Measurements from ENCODE around the gene PLCG2. TPM values are rescaled to one million over a fixed set of nuclear protein-coding genes. Genes with fewer than 3 reads are reported as not detected.

PLCG2 gene
- total RNA-seq, 1 experiment from 2014 or later = 6.0 TPM

- Histone ChIP-seq H3K18ac (ENCODE audit: insufficient read length, low read depth, low read length) (no peak overlapping the region), H3T11ph (ENCODE audit: low read length) (no peak overlapping the region), H2AK5ac (ENCODE audit: insufficient read length, low read length) (no peak overlapping the region), H3K27me3 (ENCODE audit: insufficient read depth, low read length) (no peaks in the 10 kb centered on the region), H2BK12ac (ENCODE audit: insufficient read length, low read depth, low read length) (no peak overlapping the region), H3K79me2 (ENCODE audit: insufficient read depth, low read length) (no peaks in the 10 kb centered on the region), H4K20me1 (ENCODE audit: control insufficient read depth, insufficient read depth, insufficient read length) (no peaks in the 10 kb centered on the region), H3K56ac (ENCODE audit: insufficient read length, low read depth, low read length) (no peak overlapping the region), H2BK20ac (ENCODE audit: low read depth, low read length, poor library complexity, severe bottlenecking) (no peak overlapping the region), H4K91ac (ENCODE audit: insufficient read length, low read depth, low read length) (no peak overlapping the region), H3K9me3 (ENCODE audit: control insufficient read depth, low read depth, low read length) (no peaks in the 10 kb centered on the region), H3K4me1 (ENCODE audit: insufficient read depth, low read length) (no peaks in the 10 kb centered on the region), H3K9ac (ENCODE audit: extremely low read depth, insufficient read length, low read length) (no peak overlapping the region), H3K23me2 (ENCODE audit: insufficient read length, low read depth, low read length, poor library complexity, severe bottlenecking) (no peaks in the 10 kb centered on the region), H3K79me1 (ENCODE audit: insufficient read depth, low read depth, low read length, poor library complexity, severe bottlenecking) (no peaks in the 10 kb centered on the region), H2BK120ac (ENCODE audit: low read depth, low read length, poor library complexity, severe bottlenecking) (no peak overlapping the region), H3K4me2 (ENCODE audit: insufficient read depth, insufficient read length, low read length) (no peak overlapping the region), H2BK15ac (ENCODE audit: low read depth, low read length) (no peak overlapping the region), H3K4ac (ENCODE audit: low read depth, low read length) (no peak overlapping the region), H3K23ac (ENCODE audit: insufficient read length, low read depth, low read length) (no peak overlapping the region), H2BK5ac (ENCODE audit: insufficient read length, low read length) (no peak overlapping the region), H3K14ac (ENCODE audit: insufficient read depth, low read length) (no peak overlapping the region), H4K5ac (ENCODE audit: insufficient read length, low read depth, low read length) (no peak overlapping the region), H2AFZ (ENCODE audit: low read length) (no peak overlapping the region), H4K8ac (replicated peaks; ENCODE audit: insufficient read length, low read depth, low read length) (no peak overlapping the region), H3K27ac (ENCODE audit: insufficient read length, low read depth, low read length) (no peak overlapping the region)
- Mint-ChIP-seq H3K36me3 (ENCODE audit: insufficient read depth in 1 of 3, low read depth in 3 of 3) (peaks cover under 1 to 2% (median 2%) of the 10 kb centered on the region in 3 experiments; a peak in 4 of 7 replicates), H3K27ac (no peak overlapping the region), H3K4me1 (peaks cover 0 to 7% of the 10 kb centered on the region in 2 experiments; a peak in 2 of 4 replicates), H3K9me3 (peaks cover 2 to 4% of the 10 kb centered on the region in 2 experiments), H3K4me3 (no peak overlapping the region), H3K27me3 (ENCODE audit: low read depth) (peaks cover 6% of the 10 kb centered on the region)
- no peak for DNase-seq
- no peak for TF ChIP-seq CTCF (conservative IDR thresholded peaks at IDR 0.05)
- WGBS (ENCODE audit: extremely low coverage, insufficient read length, low lambda C conversion rate) = no CpG with 5 or more reads among the region's 3 CpGs
Measured at GRCh38 chr16:82002831-82003230, 223.7 kb downstream of the PLCG2 start.
